Trophoblast cell (in vitro differentiated cells and primary cell): Measurements from ENCODE around the gene PLA2G4A.

Source experiments
- DNase-seq, 2 donors: peaks; one replicate each; pipeline ENCODE4 v3.0.0-alpha.2; 2016
- H2AFZ ChIP-seq: 2 replicates; pipeline ENCODE4 v1.6.1; 2013; ENCODE audit warnings: low read length, moderate library complexity, mild to moderate bottlenecking; ENCODE audit not compliant: insufficient read depth, poor library complexity
- H2AK5ac ChIP-seq: 2 replicates; pipeline ENCODE4 v1.6.1; 2013; ENCODE audit warnings: mild to moderate bottlenecking, low read length
- H2BK120ac ChIP-seq: 2 replicates; pipeline ENCODE4 v1.6.1; 2013; ENCODE audit warnings: low read length, mild to moderate bottlenecking, moderate library complexity; ENCODE audit not compliant: insufficient read depth, poor library complexity
- H2BK12ac ChIP-seq: 2 replicates; pipeline ENCODE4 v1.6.1; 2013; ENCODE audit warnings: mild to moderate bottlenecking, low read length, moderate library complexity
- H2BK5ac ChIP-seq: 2 replicates; pipeline ENCODE4 v1.6.1; 2013; ENCODE audit warnings: low read length, low read depth, moderate library complexity, mild to moderate bottlenecking; ENCODE audit not compliant: poor library complexity
- H3K14ac ChIP-seq: 2 replicates; pipeline ENCODE4 v1.6.1; 2013; ENCODE audit warnings: mild to moderate bottlenecking, low read length
- H3K18ac ChIP-seq: 2 replicates; pipeline ENCODE4 v1.6.1; 2013; ENCODE audit warnings: mild to moderate bottlenecking, low read length
- H3K23ac ChIP-seq: 2 replicates; pipeline ENCODE4 v1.6.1; 2013; ENCODE audit warnings: low read length
- H3K27ac ChIP-seq: 2 replicates; pipeline ENCODE4 v1.5.1; 2013; ENCODE audit warnings: low read depth, mild to moderate bottlenecking, inconsistent platforms, low read length, moderate library complexity
- H3K27me3 ChIP-seq: 2 replicates; pipeline ENCODE4 v1.6.1; 2013; ENCODE audit warnings: inconsistent platforms, mild to moderate bottlenecking, low read length, moderate library complexity; ENCODE audit not compliant: insufficient read depth
- H3K36me3 ChIP-seq, 2 experiments: 1 replicate in 1 of 2; 2 replicates in 1 of 2; pipeline ENCODE4 v1.6.1; 2013; ENCODE audit warnings: low read length in 2 of 2, mild to moderate bottlenecking in 2 of 2, moderate library complexity in 1 of 2; ENCODE audit not compliant: insufficient read depth in 2 of 2, control insufficient read depth in 1 of 2
- H3K4ac ChIP-seq: 2 replicates; pipeline ENCODE4 v1.6.1; 2013; ENCODE audit warnings: low read depth, mild to moderate bottlenecking, low read length, moderate library complexity
- H3K4me1 ChIP-seq, 2 experiments: 1 replicate in 1 of 2; 2 replicates in 1 of 2; pipeline ENCODE4 v1.6.1; 2013; ENCODE audit warnings: low read length in 2 of 2, mild to moderate bottlenecking in 2 of 2, moderate library complexity in 1 of 2; ENCODE audit not compliant: insufficient read depth in 2 of 2, control insufficient read depth in 1 of 2
- H3K4me2 ChIP-seq: 2 replicates; pipeline ENCODE4 v1.6.1; 2013; ENCODE audit warnings: inconsistent platforms, mild to moderate bottlenecking, low read length, moderate library complexity
- H3K4me3 ChIP-seq: 2 replicates; pipeline ENCODE4 v1.5.1; 2013; ENCODE audit warnings: mild to moderate bottlenecking, low read depth, low read length, inconsistent platforms
- H3K79me1 ChIP-seq: one replicate; pipeline ENCODE4 v1.6.1; 2013; ENCODE audit warnings: low read length
- H3K79me2 ChIP-seq: 2 replicates; pipeline ENCODE4 v1.6.1; 2013; ENCODE audit warnings: low read length, mild to moderate bottlenecking; ENCODE audit not compliant: control insufficient read depth, insufficient read depth, poor library complexity
- H3K9ac ChIP-seq: 2 replicates; pipeline ENCODE4 v1.6.1; 2013; ENCODE audit warnings: mild to moderate bottlenecking, low read length
- H3K9me3 ChIP-seq: 2 replicates; pipeline ENCODE4 v1.6.1; 2013; ENCODE audit warnings: low read depth, mild to moderate bottlenecking, control low read depth, inconsistent platforms, low read length; ENCODE audit not compliant: insufficient read depth
- H4K12ac ChIP-seq: 2 replicates; pipeline ENCODE4 v1.6.1; 2013; ENCODE audit warnings: low read depth, mild to moderate bottlenecking, low read length, moderate library complexity
- H4K8ac ChIP-seq: 2 replicates; pipeline ENCODE4 v1.6.1; 2013; ENCODE audit warnings: low read depth, mild to moderate bottlenecking, low read length, moderate library complexity
- H4K91ac ChIP-seq: one replicate; pipeline ENCODE4 v1.6.1; 2013; ENCODE audit warnings: low read depth, mild to moderate bottlenecking, low read length, moderate library complexity
- WGBS: extraction: QIAGEN DNeasy Blood & Tissue Kit; methylation state at CpG from one replicate; pipeline ENCODE4 v1.1.7; 2013; ENCODE audit warnings: missing lambda C conversion rate; ENCODE audit not compliant: insufficient read length, insufficient coverage; ENCODE audit errors: extremely low coverage; 5-methylcytosine and 5-hydroxymethylcytosine counted together

PLA2G4A gene

DNA sequence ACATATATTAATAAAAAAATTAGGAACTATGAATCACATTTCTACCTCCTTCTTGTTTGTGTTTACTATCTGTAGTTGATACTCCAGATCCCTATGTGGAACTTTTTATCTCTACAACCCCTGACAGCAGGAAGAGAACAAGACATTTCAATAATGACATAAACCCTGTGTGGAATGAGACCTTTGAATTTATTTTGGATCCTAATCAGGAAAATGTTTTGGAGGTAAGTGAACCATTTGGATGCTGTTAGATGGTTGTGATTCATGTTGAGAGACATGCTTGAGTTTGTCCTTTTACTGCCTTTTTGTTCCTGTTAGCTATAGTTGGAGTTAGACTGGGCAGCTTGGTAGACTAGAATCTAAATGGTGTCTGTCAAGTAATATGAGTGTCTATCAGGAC is 64.2 kb downstream of the PLA2G4A start:
- H2AK5ac ChIP-seq: no peak overlapping the region
- H3K18ac ChIP-seq: no peak overlapping the region
- no peak overlapping the region for H3K9ac ChIP-seq
- no peak overlapping the region for H4K8ac ChIP-seq
- no peaks in the 10 kb centered on the region for H3K36me3 ChIP-seq
- H2AFZ ChIP-seq: no peak overlapping the region
- H2BK120ac ChIP-seq: no peak overlapping the region
- no peaks in the 10 kb centered on the region for H3K79me1 ChIP-seq
- H3K27me3 ChIP-seq: no peaks in the 10 kb centered on the region
- H2BK12ac ChIP-seq: no peak overlapping the region
- no peak overlapping the region for H4K12ac ChIP-seq
- no peak overlapping the region for H4K91ac ChIP-seq
- no peaks in the 10 kb centered on the region for H3K9me3 ChIP-seq
- DNase-seq: no peak
- H3K79me2 ChIP-seq: no peaks in the 10 kb centered on the region
- no peak overlapping the region for H2BK5ac ChIP-seq
- no peak overlapping the region for H3K27ac ChIP-seq
- H3K23ac ChIP-seq: no peak overlapping the region
- no peak overlapping the region for H3K14ac ChIP-seq
- no peaks in the 10 kb centered on the region for H3K4me1 ChIP-seq
- H3K4me2 ChIP-seq: no peak overlapping the region
- no peak overlapping the region for H3K4me3 ChIP-seq
- no peak overlapping the region for H3K4ac ChIP-seq

DNA sequence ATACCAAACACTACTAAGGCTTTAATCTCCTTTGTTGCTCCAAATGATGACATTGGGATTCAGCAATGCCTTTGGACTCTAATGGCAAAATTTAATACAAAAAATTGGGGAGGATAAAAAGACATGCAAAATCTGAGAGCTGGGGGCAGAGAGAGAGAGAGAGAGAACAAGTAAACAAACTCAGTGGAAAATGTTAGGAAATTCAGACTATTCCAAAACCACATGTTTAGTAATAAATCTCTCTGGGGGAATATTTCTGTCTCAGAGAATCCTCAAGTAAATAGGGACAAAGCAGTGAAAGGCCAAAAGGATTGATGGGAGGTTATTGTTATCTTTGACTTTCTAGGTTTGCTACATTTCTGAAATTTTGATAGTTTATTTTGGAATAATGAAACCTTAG is 65.7 kb downstream of the PLA2G4A start:
- Histone ChIP-seq H3K4me2 (no peak overlapping the region), H2BK5ac (no peak overlapping the region), H2BK12ac (no peak overlapping the region), H3K36me3 (no peaks in the 10 kb centered on the region), H3K9ac (no peak overlapping the region), H4K12ac (no peak overlapping the region), H2BK120ac (no peak overlapping the region), H3K27ac (no peak overlapping the region), H3K18ac (no peak overlapping the region), H2AFZ (no peak overlapping the region), H3K79me1 (no peaks in the 10 kb centered on the region), H4K8ac (no peak overlapping the region), H3K23ac (no peak overlapping the region), H3K79me2 (no peaks in the 10 kb centered on the region), H3K14ac (no peak overlapping the region), H3K27me3 (no peaks in the 10 kb centered on the region), H2AK5ac (no peak overlapping the region), H3K4ac (no peak overlapping the region), H3K4me1 (no peaks in the 10 kb centered on the region), H3K9me3 (no peaks in the 10 kb centered on the region), H3K4me3 (no peak overlapping the region), H4K91ac (no peak overlapping the region)
- no peak for DNase-seq

DNA sequence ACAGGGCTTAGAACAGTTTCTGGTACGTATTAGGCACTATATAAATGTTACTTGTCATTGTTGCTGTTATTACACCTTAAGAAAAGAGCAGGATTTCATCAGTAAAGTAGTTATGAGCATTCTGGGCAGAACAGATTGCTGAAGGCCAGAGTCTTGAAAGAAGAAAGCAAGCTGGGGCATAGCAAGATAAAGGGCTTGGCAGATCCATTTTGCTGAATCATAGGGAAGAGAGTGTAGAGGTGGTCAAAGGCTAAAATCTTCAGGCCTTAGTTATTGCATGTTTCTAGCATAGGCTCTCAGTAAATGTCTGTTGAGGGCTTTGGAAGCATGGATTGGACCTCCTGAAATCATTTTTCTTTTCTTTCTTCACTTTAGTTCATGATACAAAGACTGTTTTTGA is 67.5 kb downstream of the PLA2G4A start:
- Histone ChIP-seq H4K91ac (no peak overlapping the region), H3K27ac (no peak overlapping the region), H3K9me3 (no peaks in the 10 kb centered on the region), H3K4me2 (no peak overlapping the region), H2AFZ (no peak overlapping the region), H2BK5ac (no peak overlapping the region), H2BK120ac (no peak overlapping the region), H3K79me1 (no peaks in the 10 kb centered on the region), H3K4me3 (no peak overlapping the region), H3K36me3 (no peaks in the 10 kb centered on the region), H4K12ac (no peak overlapping the region), H3K4me1 (no peaks in the 10 kb centered on the region), H4K8ac (no peak overlapping the region), H3K9ac (no peak overlapping the region), H3K14ac (no peak overlapping the region), H2BK12ac (no peak overlapping the region), H3K18ac (no peak overlapping the region), H3K79me2 (no peaks in the 10 kb centered on the region), H3K23ac (no peak overlapping the region), H3K27me3 (no peaks in the 10 kb centered on the region), H3K4ac (no peak overlapping the region), H2AK5ac (no peak overlapping the region)
- DNase-seq: no peak
- WGBS: no CpG with 5 or more reads among the region's 1 CpG

DNA sequence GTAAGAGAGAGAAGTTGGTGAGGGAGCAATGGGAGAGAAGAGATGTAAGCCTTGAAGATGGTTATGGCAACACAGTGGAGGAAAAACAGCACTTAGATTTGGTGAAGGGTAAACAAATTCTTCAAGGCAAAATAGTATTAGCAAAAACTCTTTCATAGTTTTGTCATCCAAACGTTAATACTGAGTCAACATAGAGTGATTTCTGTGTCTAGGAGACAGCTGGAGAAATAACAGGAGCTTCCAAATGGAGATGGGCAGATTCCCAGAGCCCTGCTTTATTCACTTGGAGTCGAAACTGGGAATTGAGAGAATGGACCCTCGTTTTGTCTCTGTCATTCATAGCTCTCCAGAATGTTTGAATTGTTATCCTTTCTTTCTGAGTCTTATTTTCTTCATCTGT is 68.3 kb downstream of the PLA2G4A start:
- no peaks in the 10 kb centered on the region for H3K9me3 ChIP-seq
- H4K91ac ChIP-seq: no peak overlapping the region
- no peak overlapping the region for H3K4me3 ChIP-seq
- H2BK120ac ChIP-seq: no peak overlapping the region
- no peaks in the 10 kb centered on the region for H3K79me1 ChIP-seq
- H3K27ac ChIP-seq: no peak overlapping the region
- no peak for DNase-seq
- no CpG with 5 or more reads among the region's 3 CpGs for WGBS
- H3K23ac ChIP-seq: no peak overlapping the region
- no peaks in the 10 kb centered on the region for H3K4me1 ChIP-seq
- H3K4me2 ChIP-seq: no peak overlapping the region
- H3K18ac ChIP-seq: no peak overlapping the region
- H3K9ac ChIP-seq: no peak overlapping the region
- H2AK5ac ChIP-seq: no peak overlapping the region
- H3K27me3 ChIP-seq: no peaks in the 10 kb centered on the region
- H3K4ac ChIP-seq: no peak overlapping the region
- H4K8ac ChIP-seq: no peak overlapping the region
- no peak overlapping the region for H2BK12ac ChIP-seq
- H2BK5ac ChIP-seq: no peak overlapping the region
- H4K12ac ChIP-seq: no peak overlapping the region
- H2AFZ ChIP-seq: no peak overlapping the region
- H3K79me2 ChIP-seq: no peaks in the 10 kb centered on the region
- no peak overlapping the region for H3K14ac ChIP-seq
- no peaks in the 10 kb centered on the region for H3K36me3 ChIP-seq

DNA sequence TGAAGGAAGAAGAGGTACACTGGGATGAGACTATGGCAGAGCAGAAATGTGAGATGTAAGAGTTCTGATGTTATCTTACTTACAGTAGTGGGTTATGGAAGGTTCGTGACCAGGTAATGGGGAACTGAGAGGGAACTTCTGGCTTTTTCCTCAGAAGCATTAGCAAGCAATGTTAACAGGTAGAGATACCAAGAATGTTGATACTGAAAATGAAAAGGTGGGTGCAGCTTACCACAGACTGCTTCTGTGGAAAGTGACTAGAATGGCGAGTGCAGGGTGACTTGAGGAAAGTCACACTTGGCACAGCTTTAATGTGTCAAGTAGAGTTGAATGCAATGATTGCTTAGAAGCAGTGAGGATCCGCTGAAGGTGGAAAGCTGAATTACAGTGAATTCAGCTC is 70.8 kb downstream of the PLA2G4A start:
- H2BK12ac ChIP-seq: no peak overlapping the region
- DNase-seq: no peak
- H3K4me1 ChIP-seq: no peaks in the 10 kb centered on the region
- H3K14ac ChIP-seq: no peak overlapping the region
- no peaks in the 10 kb centered on the region for H3K36me3 ChIP-seq
- no peak overlapping the region for H3K27ac ChIP-seq
- H3K9me3 ChIP-seq: no peaks in the 10 kb centered on the region
- no peak overlapping the region for H2AK5ac ChIP-seq
- no peak overlapping the region for H2BK5ac ChIP-seq
- H3K79me2 ChIP-seq: no peaks in the 10 kb centered on the region
- no CpG with 5 or more reads among the region's 3 CpGs for WGBS
- no peak overlapping the region for H2BK120ac ChIP-seq
- H3K4me3 ChIP-seq: no peak overlapping the region
- no peak overlapping the region for H3K18ac ChIP-seq
- H3K79me1 ChIP-seq: no peaks in the 10 kb centered on the region
- H3K4me2 ChIP-seq: no peak overlapping the region
- H4K91ac ChIP-seq: no peak overlapping the region
- no peaks in the 10 kb centered on the region for H3K27me3 ChIP-seq
- no peak overlapping the region for H3K9ac ChIP-seq
- no peak overlapping the region for H2AFZ ChIP-seq
- H4K12ac ChIP-seq: no peak overlapping the region
- no peak overlapping the region for H3K4ac ChIP-seq
- no peak overlapping the region for H3K23ac ChIP-seq
- H4K8ac ChIP-seq: no peak overlapping the region
